ENCODE measurements around the gene MS4A4E.
A peak's percentile ranks its signal among the peaks of the same experiment; 100 is the strongest.

Gene MS4A4E

GRCh38 chr11:60252213-60253108, 9.5 kb upstream of the MS4A4E start:
- H3K27ac ChIP-seq, result no peak overlapping the region
- ChIA-PET CTCF (interaction anchor here (0.7 to 1.4 kb wide), 4 partner anchors 20 to 57 kb away, joined by 3 to 5 read pairs (median 4); no protein-coding TSS in a partner anchor), POLR2A (ENCODE audit: low non-redundant PET) (no interaction called here)
- no peak for TF ChIP-seq CTCF (conservative IDR thresholded peaks at IDR 0.05; ENCODE audit: low read depth)
- DNase-seq (ENCODE audit: low spot score), result no peak

GRCh38 chr11:60251485-60252212, 8.7 kb upstream of the MS4A4E start:
- POLR2A ChIA-PET (ENCODE audit: low non-redundant PET), result no interaction called here
- TF ChIP-seq CTCF (conservative IDR thresholded peaks at IDR 0.05; ENCODE audit: low read depth), result peak; percentile 46
- no peak overlapping the region for H3K27ac ChIP-seq
- CTCF ChIA-PET, result interaction anchor here (0.6 to 1.4 kb wide), 9 partner anchors 19 to 992 kb away, joined by 3 to 6 read pairs (median 3); no protein-coding TSS in a partner anchor
- DNase-seq (ENCODE audit: low spot score), result no peak

- no peak for TF ChIP-seq CTCF (conservative IDR thresholded peaks at IDR 0.05; ENCODE audit: low read depth)
Observed at GRCh38 chr11:60241786-60242185, 1.2 kb downstream of the MS4A4E start.

GRCh38 chr11:60240662-60241061, 2.3 kb downstream of the MS4A4E start:
- CTCF ChIA-PET, result no interaction called here
- POLR2A ChIA-PET (ENCODE audit: low non-redundant PET), result no interaction called here
- DNase-seq (ENCODE audit: low spot score), result no peak
- TF ChIP-seq CTCF (conservative IDR thresholded peaks at IDR 0.05; ENCODE audit: low read depth), result no peak
- no peak overlapping the region for H3K27ac ChIP-seq

More at GRCh38 chr11:60241786-60242185, 1.2 kb downstream of the MS4A4E start:
- DNase-seq (ENCODE audit: low spot score), result no peak
- CTCF ChIA-PET, result no interaction called here
- POLR2A ChIA-PET (ENCODE audit: low non-redundant PET), result no interaction called here
- H3K27ac ChIP-seq, result no peak overlapping the region

- POLR2A ChIA-PET (ENCODE audit: low non-redundant PET), result no interaction called here
- CTCF ChIA-PET, result no interaction called here
- DNase-seq (ENCODE audit: low spot score), result no peak
- H3K27ac ChIP-seq, result no peak overlapping the region
- no peak for TF ChIP-seq CTCF (conservative IDR thresholded peaks at IDR 0.05; ENCODE audit: low read depth)
Observed at GRCh38 chr11:60235321-60235720, 7.6 kb downstream of the MS4A4E start.

GRCh38 chr11:60230681-60231080, 12.3 kb downstream of the MS4A4E start:
- no peak overlapping the region for H3K27ac ChIP-seq
- ChIA-PET CTCF (interaction anchor here (0.6 to 0.7 kb wide), 3 partner anchors 8 to 162 kb away, joined by 3 to 8 read pairs (median 3); no protein-coding TSS in a partner anchor), POLR2A (ENCODE audit: low non-redundant PET) (no interaction called here)
- DNase-seq (ENCODE audit: low spot score), result no peak
- TF ChIP-seq CTCF (conservative IDR thresholded peaks at IDR 0.05; ENCODE audit: low read depth), result no peak
